GM21526 (cell line): ENCODE measurements around the gene ST6GALNAC2.

Source experiments
- ATAC-seq: cut with Tn5 transposase; IDR thresholded peaks from one replicate; pipeline ENCODE4 v1.9.1; 2021; ENCODE audit warnings: moderate library complexity; ENCODE audit not compliant: unreplicated experiment, low FRiP score

The ST6GALNAC2 gene

GRCh38 chr17:76558198-76559095 is 27.2 kb downstream of the ST6GALNAC2 start:
- ATAC-seq: no peak

GRCh38 chr17:76557368-76558197 is 28.1 kb downstream of the ST6GALNAC2 start:
- peak; percentile 80 for ATAC-seq

- ATAC-seq: peak; percentile 15
Observed at GRCh38 chr17:76556765-76557367, 28.8 kb downstream of the ST6GALNAC2 start.

GRCh38 chr17:76554131-76554530 is 31.5 kb downstream of the ST6GALNAC2 start:
- ATAC-seq: no peak

- ATAC-seq: no peak
Observed at GRCh38 chr17:76553178-76553908, 32.3 kb downstream of the ST6GALNAC2 start.

GRCh38 chr17:76551685-76552084 is 34.0 kb downstream of the ST6GALNAC2 start:
- no peak for ATAC-seq

GRCh38 chr17:76550712-76551615 is 34.7 kb downstream of the ST6GALNAC2 start:
- ATAC-seq: no peak

GRCh38 chr17:76549539-76549938 is 36.1 kb downstream of the ST6GALNAC2 start:
- no peak for ATAC-seq

GRCh38 chr17:76549215-76549518 is 36.5 kb downstream of the ST6GALNAC2 start:
- ATAC-seq: no peak

- no peak for ATAC-seq
Observed at GRCh38 chr17:76548378-76549214, 37.1 kb downstream of the ST6GALNAC2 start.

- no peak for ATAC-seq
Observed at GRCh38 chr17:76547642-76548202, 37.9 kb downstream of the ST6GALNAC2 start.

GRCh38 chr17:76547183-76547641 is 38.4 kb downstream of the ST6GALNAC2 start:
- ATAC-seq: no peak

GRCh38 chr17:76546556-76547182 is 39.0 kb downstream of the ST6GALNAC2 start:
- no peak for ATAC-seq

- ATAC-seq: no peak
Observed at GRCh38 chr17:76545918-76546555, 39.6 kb downstream of the ST6GALNAC2 start.

GRCh38 chr17:76544546-76545365 is 40.9 kb downstream of the ST6GALNAC2 start:
- no peak for ATAC-seq

GRCh38 chr17:76543826-76544545 is 41.7 kb downstream of the ST6GALNAC2 start:
- no peak for ATAC-seq
